Common myeloid progenitor, CD34-positive (primary cell): ENCODE data around the gene APBB1IP.
"Not testable (repeated sequence)": the region's sequence is repeated elsewhere in the genome, so short reads cannot be mapped to it uniquely, and the experiment has no call there.

Experiments used
- CTCF ChIA-PET: fragments of 350-600 bp; sonication (Branson Sonifier 250); formaldehyde crosslinking; loops from one replicate; lab custom pipeline; 2021; ENCODE audit warnings: antibody characterized with exemption; lab: Charles Lee
- POLR2A ChIA-PET: fragments of 350-600 bp; sonication (Branson Sonifier 250); formaldehyde crosslinking; loops from one replicate; lab custom pipeline; 2021; ENCODE audit warnings: antibody characterized with exemption; lab: Charles Lee
- DNase-seq, 3 donors: peaks; one replicate each; pipeline versions ENCODE4 v3.0.0 to v3.0.0-alpha.2; 2013
- H3K27ac ChIP-seq, 2 experiments: 1 replicate in 1 of 2; 2 replicates in 1 of 2; pipeline ENCODE4 v1.7.0; 2013; ENCODE audit warnings: inconsistent platforms in 2 of 2, low read length in 2 of 2, mild to moderate bottlenecking in 2 of 2, low read depth in 1 of 2, moderate library complexity in 1 of 2; ENCODE audit not compliant: severe bottlenecking in 2 of 2, insufficient read depth in 1 of 2, poor library complexity in 1 of 2
- H3K27me3 ChIP-seq, 5 experiments: replicated peaks in 2 of 5; 1 replicate in 3 of 5; 2 replicates in 2 of 5; pipeline versions ENCODE4 v1.6.1 to v1.7.0; 2013; ENCODE audit warnings: low read length in 4 of 5, mild to moderate bottlenecking in 2 of 5, moderate library complexity in 2 of 5, inconsistent platforms in 1 of 5; ENCODE audit not compliant: insufficient read depth in 5 of 5, control insufficient read depth in 4 of 5
- H3K36me3 ChIP-seq, 4 experiments: 1 replicate in 2 of 4; 2 replicates in 2 of 4; pipeline versions ENCODE4 v1.6.1 to v1.7.0; 2013; ENCODE audit warnings: low read length in 3 of 4, control low read depth in 1 of 4, mild to moderate bottlenecking in 1 of 4; ENCODE audit not compliant: control insufficient read depth in 4 of 4, insufficient read depth in 4 of 4
- H3K4me1 ChIP-seq, 4 experiments: 1 replicate in 3 of 4; 2 replicates in 1 of 4; pipeline versions ENCODE4 v1.6.1 to v1.7.1; 2013; ENCODE audit warnings: low read length in 3 of 4, mild to moderate bottlenecking in 3 of 4, control low read depth in 1 of 4, inconsistent platforms in 1 of 4, moderate library complexity in 1 of 4; ENCODE audit not compliant: control insufficient read depth in 4 of 4, insufficient read depth in 4 of 4; ENCODE audit errors: control extremely low read depth in 1 of 4
- H3K4me3 ChIP-seq, 7 experiments: 1 replicate in 4 of 7; 2 replicates in 3 of 7; pipeline versions ENCODE4 v1.5.1 to v1.7.0; 2013; ENCODE audit warnings: mild to moderate bottlenecking in 7 of 7, low read length in 6 of 7, moderate library complexity in 6 of 7, inconsistent platforms in 2 of 7, low read depth in 2 of 7, control low read depth in 1 of 7; ENCODE audit not compliant: insufficient read depth in 4 of 7, control insufficient read depth in 1 of 7; ENCODE audit errors: extremely low read depth in 1 of 7
- H3K9me3 ChIP-seq, 5 experiments: 1 replicate in 4 of 5; 2 replicates in 1 of 5; pipeline versions ENCODE4 v1.6.1 to v1.7.1; 2013; ENCODE audit warnings: low read length in 4 of 5, mild to moderate bottlenecking in 2 of 5, inconsistent platforms in 1 of 5, low read depth in 1 of 5, moderate library complexity in 1 of 5; ENCODE audit not compliant: control insufficient read depth in 4 of 5, insufficient read depth in 2 of 5; ENCODE audit errors: control extremely low read depth in 1 of 5
- WGBS: methylation state at CpG from one replicate; pipeline ENCODE4 v1.1.5; 2013; ENCODE audit not compliant: insufficient coverage; 5-methylcytosine and 5-hydroxymethylcytosine counted together

Gene APBB1IP

DNA sequence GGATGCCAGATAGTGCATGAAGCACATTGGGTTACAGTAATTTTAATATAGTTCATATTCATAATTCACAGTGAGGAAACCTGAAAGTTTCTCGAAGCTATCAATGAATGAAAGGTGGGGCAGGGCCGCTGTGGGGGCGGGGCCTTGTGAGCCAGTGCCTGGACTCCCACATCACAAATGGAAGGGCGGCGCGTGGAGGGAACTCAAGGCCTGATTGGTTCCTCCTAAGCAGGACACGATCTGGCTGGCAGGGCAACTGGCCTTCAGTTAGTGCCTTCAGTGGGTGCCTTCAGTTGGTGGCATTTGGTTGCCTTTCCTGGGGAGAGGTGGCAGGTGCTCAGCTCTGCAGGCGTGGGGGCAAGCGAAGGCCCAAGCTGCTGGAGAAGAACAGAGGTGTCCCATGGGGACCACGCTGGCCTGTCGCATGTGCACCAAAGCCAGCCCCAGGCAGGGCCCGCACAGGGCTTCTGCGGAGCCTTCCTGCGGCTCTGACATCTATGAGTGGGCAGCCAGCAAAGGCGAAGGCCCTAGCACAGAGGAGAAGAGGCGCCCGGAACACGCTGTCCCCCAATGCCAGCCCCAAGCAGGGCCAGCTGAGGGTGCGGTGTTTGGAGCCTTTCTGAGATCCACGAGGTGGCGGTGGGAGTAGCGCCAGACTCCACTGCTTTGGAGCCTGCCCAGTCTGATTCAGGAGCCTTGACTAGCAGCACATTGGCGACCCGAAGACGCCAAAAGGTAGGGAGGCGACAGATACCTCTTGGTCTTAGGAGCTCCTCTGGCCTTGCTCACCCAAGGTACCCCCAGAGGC is 141.3 kb downstream of the APBB1IP start:
- Histone ChIP-seq H3K36me3 (peaks cover 0 to 4% (median 0%) of the 10 kb centered on the region in 4 experiments), H3K4me1 (no peaks in the 10 kb centered on the region), H3K27ac (no peak overlapping the region), H3K27me3 (no peaks in the 10 kb centered on the region), H3K9me3 (peaks cover 0 to 6% (median 3%) of the 10 kb centered on the region in 5 experiments), H3K4me3 (no peak overlapping the region)
- no peak for DNase-seq
- POLR2A ChIA-PET, result no interaction called here
- 95% methylated on average over 18 of the region's 26 CpGs for WGBS
- CTCF ChIA-PET, result no interaction called here

GRCh38 chr10:26586211-26586610 is 148.1 kb downstream of the APBB1IP start:
- no peaks in the 10 kb centered on the region for H3K4me1 ChIP-seq
- no peaks in the 10 kb centered on the region for H3K27me3 ChIP-seq
- H3K27ac ChIP-seq, result no peak overlapping the region
- over 99% methylated on average over 11 of the region's 11 CpGs for WGBS
- H3K4me3 ChIP-seq, result no peak overlapping the region
- POLR2A ChIA-PET, result no interaction called here
- CTCF ChIA-PET, result no interaction called here
- DNase-seq, result no peak
- H3K36me3 ChIP-seq, result peaks cover 0 to 4% (median 1%) of the 10 kb centered on the region in 4 experiments
- H3K9me3 ChIP-seq, result no peaks in the 10 kb centered on the region

DNA sequence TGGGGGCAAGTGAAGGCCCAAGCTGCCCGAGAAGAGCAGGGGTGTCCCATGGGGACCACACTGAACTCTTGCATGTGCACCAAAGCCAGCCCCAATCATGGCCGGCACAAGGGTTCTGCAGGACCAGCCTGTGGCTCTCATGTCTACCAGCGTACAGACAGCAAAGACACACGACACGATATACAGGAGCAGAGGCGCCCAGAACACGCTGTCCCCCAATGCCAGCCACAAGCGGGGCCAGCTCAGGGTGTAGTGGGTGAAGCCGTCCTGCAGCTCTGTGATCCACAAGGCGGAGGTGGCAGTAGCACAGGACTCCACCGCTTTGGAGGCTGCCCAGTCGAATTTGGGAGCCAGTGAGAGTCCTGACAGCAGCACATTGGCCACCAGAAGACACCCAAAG is 150.5 kb downstream of the APBB1IP start:
- no peaks in the 10 kb centered on the region for H3K9me3 ChIP-seq
- H3K27me3 ChIP-seq, result no peaks in the 10 kb centered on the region
- no peak overlapping the region for H3K27ac ChIP-seq
- H3K4me3 ChIP-seq, result no peak overlapping the region
- 97% methylated on average over 12 of the region's 12 CpGs for WGBS
- peaks cover 0 to 4% (median 1%) of the 10 kb centered on the region in 4 experiments for H3K36me3 ChIP-seq
- CTCF ChIA-PET, result no interaction called here
- POLR2A ChIA-PET, result interaction anchor here (1.2 kb wide), 1 partner anchor 12 kb away, joined by 3 read pairs; no protein-coding TSS in a partner anchor
- H3K4me1 ChIP-seq, result no peaks in the 10 kb centered on the region
- no peak for DNase-seq

DNA sequence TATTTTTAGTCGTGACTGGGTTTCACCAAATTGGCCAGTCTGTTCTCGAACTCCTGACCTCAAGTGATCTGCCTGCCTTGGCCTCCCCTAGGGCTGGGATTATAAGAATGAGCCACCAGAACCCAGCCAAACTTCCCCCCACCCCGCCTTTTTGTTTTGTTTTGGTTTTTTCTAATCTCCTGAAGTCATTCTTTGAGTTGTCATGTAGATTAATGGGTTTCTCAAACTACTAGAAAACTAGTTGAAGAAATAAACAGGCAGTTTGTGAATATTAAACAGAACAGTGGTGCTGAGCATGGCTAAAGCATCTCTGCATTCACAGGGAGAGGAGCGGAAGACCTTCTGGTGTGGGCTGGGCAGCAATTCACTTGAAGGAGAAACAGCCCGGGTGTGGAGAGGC is 151.7 kb downstream of the APBB1IP start:
- H3K4me1 ChIP-seq, H3K4me3 ChIP-seq, POLR2A ChIA-PET, H3K27me3 ChIP-seq, DNase-seq, H3K9me3 ChIP-seq, H3K27ac ChIP-seq, CTCF ChIA-PET, H3K36me3 ChIP-seq: not testable (repeated sequence)
- whole genome bisulfite sequencing, result 100% methylated on average over 2 of the region's 5 CpGs

GRCh38 chr10:26593896-26594295 is 155.8 kb downstream of the APBB1IP start:
- H3K4me3 ChIP-seq, result no peak overlapping the region
- H3K4me1 ChIP-seq, result no peaks in the 10 kb centered on the region
- peak in 2 of 3 donors; percentile 35 to 49 for DNase-seq
- no peaks in the 10 kb centered on the region for H3K9me3 ChIP-seq
- WGBS, result 79% methylated on average over 16 of the region's 19 CpGs
- no peaks in the 10 kb centered on the region for H3K27me3 ChIP-seq
- H3K36me3 ChIP-seq, result peaks cover 0 to 2% (median 0%) of the 10 kb centered on the region in 4 experiments
- H3K27ac ChIP-seq, result no peak overlapping the region
- POLR2A ChIA-PET, result interaction anchor here (0.6 kb wide), 1 partner anchor 230 kb away, joined by 7 read pairs; no protein-coding TSS in a partner anchor
- CTCF ChIA-PET, result no interaction called here

DNA sequence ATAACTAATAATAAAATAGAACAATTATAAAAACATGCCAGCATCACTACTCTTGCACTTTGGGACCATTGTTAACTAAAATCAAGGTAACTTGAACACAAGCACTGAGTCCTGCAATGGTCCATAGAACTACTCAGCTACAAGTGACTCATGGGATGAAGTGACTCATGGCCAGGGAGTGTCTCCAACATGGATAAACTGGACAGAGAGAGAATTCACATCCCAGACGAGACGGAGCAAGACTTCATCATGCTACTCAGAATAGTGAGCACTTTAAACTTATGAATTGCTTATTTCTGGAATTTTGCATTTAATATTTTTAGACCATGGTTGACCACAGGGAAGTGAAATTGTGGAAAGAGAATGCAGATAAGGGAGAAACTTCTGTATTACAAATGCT is 165.1 kb downstream of the APBB1IP start:
- H3K27ac ChIP-seq, H3K27me3 ChIP-seq, DNase-seq, CTCF ChIA-PET, H3K4me1 ChIP-seq, H3K9me3 ChIP-seq, H3K36me3 ChIP-seq, POLR2A ChIA-PET, H3K4me3 ChIP-seq: not testable (repeated sequence)
- WGBS, result no CpG with 5 or more reads among the region's 2 CpGs

- DNase-seq, POLR2A ChIA-PET, H3K36me3 ChIP-seq, H3K9me3 ChIP-seq, H3K27ac ChIP-seq, H3K4me3 ChIP-seq, H3K4me1 ChIP-seq, H3K27me3 ChIP-seq, CTCF ChIA-PET: not testable (repeated sequence)
- WGBS, result 83% methylated on average over 5 of the region's 13 CpGs
Observed at GRCh38 chr10:26604320-26605093, 166.4 kb downstream of the APBB1IP start.
